SIG-M5 (cell line): ENCODE data around the gene COX5B.
"Not testable (repeated sequence)": the region's sequence is repeated elsewhere in the genome, so short reads cannot be mapped to it uniquely, and the experiment has no call there.

Experiments used
- DNase-seq: peaks from one replicate; lab custom pipeline; 2025; lab: John Stamatoyannopoulos, UW

The COX5B gene, protein sequence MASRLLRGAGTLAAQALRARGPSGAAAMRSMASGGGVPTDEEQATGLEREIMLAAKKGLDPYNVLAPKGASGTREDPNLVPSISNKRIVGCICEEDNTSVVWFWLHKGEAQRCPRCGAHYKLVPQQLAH

GRCh38 chr2:97645695-97646629 is at the start of gene COX5B:
COX5B (plus strand) TSS chr2:97646062; CDS start chr2:97646087, 25 bp downstream.
- peak; percentile 95 for DNase-seq

- not testable (repeated sequence) for DNase-seq
Observed at GRCh38 chr2:97596180-97596579, 49.7 kb upstream of the COX5B start.

GRCh38 chr2:97601537-97601936 is 44.3 kb upstream of the COX5B start:
- DNase-seq: not testable (repeated sequence)

- DNase-seq: not testable (repeated sequence)
Observed at GRCh38 chr2:97605109-97605508, 40.8 kb upstream of the COX5B start.

DNA sequence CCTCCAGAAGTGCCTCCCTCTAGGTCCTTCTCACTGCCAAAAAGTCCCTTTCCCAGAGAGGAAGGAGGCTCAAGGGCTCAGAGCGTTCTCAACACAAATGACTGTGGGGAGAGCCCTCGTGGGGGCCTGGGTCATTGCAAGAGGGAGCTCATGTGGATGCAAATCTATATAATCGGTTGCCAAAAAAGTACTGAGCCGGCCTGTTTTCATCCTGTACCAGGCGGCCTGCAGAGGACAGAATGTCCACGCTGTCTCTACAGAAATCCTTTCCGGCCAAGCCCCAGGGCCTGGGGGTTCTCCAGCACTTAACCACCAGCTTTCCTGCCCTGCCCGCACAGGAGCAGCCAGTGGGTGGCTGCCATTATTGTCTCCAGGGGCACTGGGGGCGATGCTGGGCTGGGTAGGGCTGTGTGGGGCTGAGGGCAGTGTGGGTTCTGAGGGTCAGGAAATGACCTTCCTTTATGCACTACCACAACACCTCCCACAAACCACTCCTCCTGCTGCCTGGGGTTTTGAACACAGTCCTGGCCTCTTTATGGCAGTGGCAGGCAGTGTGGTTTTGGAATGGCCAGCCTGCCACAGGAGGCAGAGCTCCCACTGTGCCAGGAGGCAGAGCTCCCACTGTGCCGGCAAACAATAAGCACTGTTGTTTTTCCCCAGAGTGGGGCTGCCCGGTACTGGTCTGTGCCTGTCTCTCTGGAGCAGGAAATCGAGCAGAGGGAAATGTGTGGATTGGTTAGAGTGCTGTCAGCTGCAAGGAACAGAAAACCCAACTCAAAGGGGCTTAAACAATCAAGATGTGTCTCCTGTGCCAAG is 40.1 kb upstream of the COX5B start:
- DNase-seq: not testable (repeated sequence)

DNA sequence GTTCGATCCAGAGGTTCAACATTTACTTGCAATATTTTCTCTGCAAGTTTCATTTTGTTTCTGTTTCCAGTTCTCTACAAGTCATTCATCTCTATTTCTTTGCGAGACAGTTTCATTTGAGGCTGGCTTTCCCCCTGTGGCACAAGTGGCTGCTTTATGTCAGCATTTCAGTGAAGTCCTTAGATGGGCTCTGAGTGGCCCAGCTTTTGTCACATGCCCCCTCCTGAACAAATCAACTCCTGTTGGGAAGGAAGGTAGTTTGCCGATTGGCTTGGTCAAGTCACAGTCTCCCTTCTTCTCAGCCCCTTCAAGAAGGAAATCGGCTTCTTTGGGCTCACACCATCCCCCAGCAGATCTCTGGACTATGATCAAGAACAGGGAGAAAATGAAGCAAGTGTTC is 37.1 kb upstream of the COX5B start:
- not testable (repeated sequence) for DNase-seq

- DNase-seq: not testable (repeated sequence)
Observed at GRCh38 chr2:97611895-97612294, 34.0 kb upstream of the COX5B start.

DNA sequence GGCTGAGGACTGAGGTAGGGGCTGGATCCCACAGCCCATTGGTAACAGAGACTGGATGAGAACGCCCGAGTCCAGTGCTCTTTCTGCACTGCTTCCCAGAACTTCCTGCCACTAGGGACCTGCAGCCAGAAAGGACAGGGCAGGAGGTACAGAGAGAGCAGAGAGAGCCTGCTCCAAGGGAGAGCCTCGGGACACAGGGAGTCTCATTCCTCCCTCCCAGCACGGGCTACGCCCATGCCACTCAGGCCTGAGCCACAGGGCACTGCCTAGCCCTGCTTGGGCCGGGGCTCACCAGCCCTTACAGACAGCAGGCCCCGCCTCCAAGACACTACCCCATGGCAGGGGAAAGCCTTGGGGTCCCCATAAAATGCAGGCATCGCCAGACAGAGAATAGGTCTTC is 30.1 kb upstream of the COX5B start:
- DNase-seq: not testable (repeated sequence)

DNA sequence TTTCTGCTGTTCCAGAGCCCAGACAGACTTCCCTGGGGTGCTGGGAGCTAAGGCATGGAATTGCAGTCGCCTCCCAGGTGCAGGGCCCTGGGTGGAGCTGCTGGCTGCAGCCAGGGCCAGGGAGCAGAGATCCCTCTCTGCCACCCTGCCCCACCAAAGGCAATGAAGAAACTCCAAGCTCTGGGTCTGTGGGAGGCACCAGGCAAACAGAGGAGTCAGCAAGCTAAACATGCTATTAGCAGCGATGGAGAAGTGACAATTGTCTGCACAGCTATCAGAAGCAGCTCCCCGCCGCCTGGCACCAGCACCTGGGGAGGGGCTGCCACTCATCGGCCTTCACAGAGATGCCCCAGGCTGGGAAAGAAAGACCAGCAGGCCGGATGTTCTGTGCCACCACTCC is 28.0 kb upstream of the COX5B start:
- DNase-seq: no peak

DNA sequence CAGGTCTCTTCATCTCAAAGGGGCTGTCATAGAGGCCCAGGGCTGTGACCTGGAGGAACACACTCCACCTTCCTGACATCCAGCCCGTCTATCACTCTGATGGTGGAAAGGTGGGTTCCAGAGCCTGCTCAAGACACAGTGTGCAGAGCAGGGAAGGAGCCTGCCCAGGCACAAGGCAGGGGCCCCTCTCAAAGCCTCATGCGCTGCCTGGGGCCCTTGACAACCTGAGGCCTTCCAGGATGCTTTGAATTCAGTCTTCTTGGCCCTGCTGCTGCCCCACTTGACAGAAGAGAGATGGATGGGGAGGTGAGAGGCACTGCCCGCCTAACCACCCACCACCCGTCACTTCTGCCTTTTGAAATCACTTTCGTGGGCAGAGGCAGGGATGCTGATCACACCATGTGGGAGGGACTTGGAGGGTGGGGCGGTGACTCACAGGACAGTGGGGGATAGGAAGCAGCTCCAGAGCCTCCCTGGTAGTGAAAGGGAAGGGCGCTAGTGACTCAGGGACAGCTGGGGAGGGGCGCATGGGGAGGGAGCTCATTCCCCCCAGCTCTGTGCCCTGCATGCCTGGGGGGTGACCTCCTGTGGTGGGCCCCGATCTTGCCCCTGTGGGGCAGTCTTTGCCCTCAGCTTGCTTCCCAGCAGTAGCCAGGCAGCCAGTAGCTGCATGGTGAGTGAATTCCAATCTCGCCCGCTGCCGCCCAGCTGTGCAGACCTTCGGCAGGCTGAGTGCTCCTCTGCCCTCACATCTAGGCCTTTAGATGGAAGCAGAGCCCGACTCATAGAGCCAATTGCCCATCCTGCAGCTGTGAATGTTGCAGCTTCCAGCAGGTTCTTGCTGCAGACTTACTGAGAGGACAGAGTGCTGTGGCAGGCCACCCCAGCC is 26.7 kb upstream of the COX5B start:
- not testable (repeated sequence) for DNase-seq

DNA sequence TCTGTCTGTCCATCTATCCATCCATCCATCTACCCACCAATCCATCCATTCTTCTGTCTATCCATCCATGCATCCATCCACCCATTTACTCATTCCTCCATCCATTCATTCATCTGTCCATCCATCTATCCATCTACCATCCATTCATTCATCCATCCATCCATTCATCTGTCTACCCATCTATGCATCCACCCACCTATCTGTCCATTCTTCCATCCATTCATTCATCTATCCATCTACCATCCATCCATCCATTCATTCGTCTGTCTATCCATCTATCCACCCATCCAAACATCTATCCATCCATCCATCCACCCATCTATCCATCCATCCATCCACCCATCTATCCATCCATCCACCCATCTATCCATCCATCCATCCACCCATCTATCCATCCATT is 25.4 kb upstream of the COX5B start:
- not testable (repeated sequence) for DNase-seq

GRCh38 chr2:97622976-97623375 is 22.9 kb upstream of the COX5B start:
- DNase-seq: not testable (repeated sequence)

- DNase-seq: not testable (repeated sequence)
Observed at GRCh38 chr2:97625354-97626048, 20.4 kb upstream of the COX5B start.

DNA sequence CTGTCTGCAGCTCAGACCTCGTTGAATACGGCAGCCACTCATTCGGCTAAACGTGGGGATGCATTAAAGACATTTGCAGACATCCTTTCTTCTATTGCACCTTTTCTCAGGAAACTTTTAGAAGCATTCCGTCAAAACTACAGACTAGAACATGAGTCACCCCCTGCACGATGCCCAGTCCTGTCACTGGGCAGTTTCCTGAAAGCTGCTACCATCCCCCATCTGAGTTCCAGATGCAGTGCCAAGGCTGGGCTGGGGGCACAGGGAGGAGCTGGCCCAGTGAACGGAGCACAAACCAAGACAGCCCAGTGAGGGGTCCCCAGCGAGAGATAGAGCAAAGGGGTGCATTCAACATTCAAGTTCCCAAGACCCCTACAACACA is 19.8 kb upstream of the COX5B start:
- DNase-seq: not testable (repeated sequence)

- no peak for DNase-seq
Observed at GRCh38 chr2:97644023-97644717, 1.7 kb upstream of the COX5B start.

DNA sequence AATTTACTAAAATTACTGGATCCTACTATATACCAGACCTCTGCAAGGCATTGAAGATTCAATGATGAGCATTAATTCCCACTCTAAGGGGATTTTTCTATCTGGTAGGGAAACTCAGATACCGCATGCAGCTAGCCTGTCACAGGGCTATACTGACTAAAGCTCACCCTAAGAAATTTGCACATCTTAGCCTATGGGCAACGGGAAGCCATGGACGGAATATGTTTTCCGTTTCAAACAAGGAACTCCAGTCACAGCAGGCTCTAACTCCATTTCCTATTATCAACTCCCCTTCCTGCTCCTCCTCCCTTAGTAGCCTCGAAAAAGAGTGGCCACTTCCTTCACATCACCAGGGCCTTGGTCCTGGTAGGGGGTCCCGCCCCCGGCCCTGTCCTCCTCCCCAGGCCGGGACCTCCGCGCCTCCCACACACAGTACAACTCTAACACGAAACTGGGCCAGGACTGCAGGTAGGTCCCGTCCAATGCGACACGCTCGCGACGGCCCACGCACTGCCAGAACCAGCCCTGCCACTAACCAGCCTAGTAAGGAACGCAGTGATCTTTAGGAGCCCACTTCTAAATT is 659 bp upstream of the COX5B start:
- DNase-seq: no peak

DNA sequence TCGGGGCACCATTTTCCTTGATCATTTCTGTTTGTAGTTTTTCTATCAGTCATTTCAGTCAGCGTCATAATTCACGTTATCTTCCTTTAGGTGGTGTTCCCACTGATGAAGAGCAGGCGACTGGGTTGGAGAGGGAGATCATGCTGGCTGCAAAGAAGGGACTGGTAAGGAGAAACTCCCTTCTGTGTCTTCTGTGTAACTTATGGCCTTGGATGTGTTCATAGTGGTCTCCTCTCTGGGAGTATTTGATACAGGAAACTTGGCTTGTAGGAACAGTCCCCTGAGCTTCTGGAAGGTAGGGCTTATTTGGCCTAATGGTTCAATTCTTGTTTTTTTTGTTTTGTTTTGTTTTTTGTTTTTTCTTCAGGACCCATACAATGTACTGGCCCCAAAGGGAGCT is 1.1 kb downstream of the COX5B start:
- DNase-seq: no peak

GRCh38 chr2:97651114-97651513 is 5.3 kb downstream of the COX5B start:
- DNase-seq: no peak

DNA sequence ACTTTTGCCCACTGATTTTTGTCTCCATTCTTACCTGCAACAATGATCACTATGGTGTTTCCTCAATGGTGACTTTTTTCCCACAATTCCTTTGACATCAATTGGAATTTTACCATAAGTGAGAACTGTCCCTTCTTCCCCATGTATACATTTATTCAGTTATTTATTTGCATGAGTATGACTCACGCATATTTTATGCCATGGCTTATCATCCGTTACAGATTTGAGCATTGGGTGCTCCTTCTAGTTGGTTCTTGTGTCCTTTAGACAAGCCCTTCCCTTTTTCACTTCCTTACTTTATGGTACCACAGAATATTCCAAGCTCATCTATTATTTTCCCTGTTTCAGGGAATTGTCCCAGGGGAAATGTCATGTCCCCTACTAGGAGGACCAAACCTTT is 7.6 kb downstream of the COX5B start:
- no peak for DNase-seq

DNA sequence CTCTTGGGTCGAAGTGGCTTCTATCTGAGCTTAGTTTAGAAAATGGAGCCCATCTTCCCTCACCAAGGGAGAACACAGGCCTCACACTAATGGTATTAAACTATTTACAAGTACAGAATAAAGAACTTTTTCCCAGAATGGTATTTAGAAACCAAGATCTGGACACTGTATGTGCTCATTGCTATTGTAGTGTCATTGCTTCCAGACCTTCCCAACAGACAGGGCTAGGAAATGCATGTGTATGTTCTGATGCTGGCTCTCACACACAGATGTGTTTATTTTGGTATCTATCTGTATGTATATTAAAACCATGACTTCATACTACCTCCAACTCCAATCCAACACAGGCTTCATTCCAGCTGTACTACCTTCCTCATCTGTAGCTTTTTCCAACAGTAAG is 8.0 kb downstream of the COX5B start:
- no peak for DNase-seq
